GM12891 (cell line): ENCODE data around the gene MGLL.

Experiments
- DNase-seq: peaks from one replicate; pipeline ENCODE4 v3.0.0; 2011; ENCODE audit warnings: low spot score; ENCODE audit not compliant: insufficient read length
- FAIRE-seq: peaks from 2 replicates; lab custom pipeline; 2011; peaks lifted over from hg19 to GRCh38; lab: Jason Lieb, UNC
- PAX5 ChIP-seq: IDR thresholded peaks from 2 replicates; pipeline ENCODE4 v1.6.1; 2011; ENCODE audit warnings: low read length, moderate library complexity, mild to moderate bottlenecking; ENCODE audit not compliant: insufficient read depth, severe bottlenecking
- POLR2A ChIP-seq: IDR thresholded peaks from 2 replicates; pipeline ENCODE4 v1.6.1; 2011; ENCODE audit warnings: low read depth, low read length, control low read depth
- POLR2AphosphoS5 ChIP-seq: IDR thresholded peaks from 2 replicates; pipeline ENCODE4 v1.6.1; 2011; ENCODE audit warnings: low read depth, low read length, control low read depth
- POU2F2 ChIP-seq: IDR thresholded peaks from 2 replicates; pipeline ENCODE4 v1.6.1; 2011; ENCODE audit warnings: low read depth, mild to moderate bottlenecking, control low read depth, low read length, moderate library complexity
- SPI1 ChIP-seq: IDR thresholded peaks from 2 replicates; pipeline ENCODE4 v1.6.1; 2011; ENCODE audit warnings: low read depth, low read length, control low read depth
- TAF1 ChIP-seq: IDR thresholded peaks from 2 replicates; pipeline ENCODE4 v1.6.1; 2011; ENCODE audit warnings: low read depth, low read length, control low read depth

Gene MGLL

DNA sequence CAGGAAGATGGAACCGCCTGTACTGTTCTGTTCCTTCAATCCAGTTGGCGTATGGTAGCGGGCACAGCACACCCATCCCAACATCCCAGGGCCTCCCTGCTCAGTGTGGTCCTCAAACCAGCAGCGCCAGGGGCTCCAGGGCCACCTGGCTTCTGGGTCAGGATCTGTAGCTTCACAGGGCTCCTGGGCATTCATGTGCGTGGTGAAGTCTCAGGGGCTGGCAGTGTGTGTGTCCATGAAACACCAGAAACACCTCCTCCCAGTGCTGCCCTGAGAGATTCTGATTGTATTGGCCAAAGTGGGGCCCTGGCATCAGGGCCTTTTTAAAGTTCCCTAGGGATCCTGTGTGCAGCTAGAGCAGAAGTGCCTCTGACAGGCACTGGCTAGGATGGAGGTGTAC lies 107.4 kb downstream of the MGLL start:
- DNase-seq (no peak), FAIRE-seq (no peak)
- no peak for TF ChIP-seq POU2F2
- no peak for TF ChIP-seq POLR2A
- TF ChIP-seq TAF1: no peak
- TF ChIP-seq PAX5: no peak
- no peak for TF ChIP-seq SPI1
- no peak for TF ChIP-seq POLR2AphosphoS5

GRCh38 chr3:127714125-127714571 lies 108.2 kb downstream of the MGLL start:
- FAIRE-seq: no peak
- TF ChIP-seq POU2F2: no peak
- no peak for TF ChIP-seq TAF1
- no peak for TF ChIP-seq SPI1
- no peak for TF ChIP-seq POLR2A
- no peak for TF ChIP-seq POLR2AphosphoS5
- no peak for TF ChIP-seq PAX5
- DNase-seq: no peak

GRCh38 chr3:127712881-127713771 lies 109.2 kb downstream of the MGLL start:
- DNase-seq (no peak), FAIRE-seq (no peak)
- TF ChIP-seq POU2F2 (no peak), TAF1 (no peak), POLR2A (no peak), SPI1 (no peak), POLR2AphosphoS5 (no peak), PAX5 (no peak)

DNA sequence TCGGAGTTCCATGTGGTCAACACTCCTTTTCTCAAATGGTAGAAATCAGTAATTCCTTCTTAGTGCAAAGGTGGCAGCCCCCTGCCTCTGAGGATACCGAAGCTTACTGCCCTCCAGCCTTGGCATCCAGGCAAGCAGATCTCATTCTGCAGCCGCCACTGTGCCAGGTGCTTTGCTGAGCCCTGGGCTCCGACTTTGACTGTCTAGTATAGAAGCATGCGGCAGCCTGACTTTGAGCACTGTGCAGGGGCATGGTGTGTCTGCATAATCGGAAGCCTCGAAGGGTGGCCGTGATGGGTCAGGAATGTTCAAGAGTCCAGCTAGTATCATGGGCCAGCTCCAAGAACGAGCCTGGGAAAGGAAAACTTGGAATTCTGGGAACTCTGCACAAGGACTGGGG lies 109.9 kb downstream of the MGLL start:
- DNase-seq (no peak), FAIRE-seq (no peak)
- TF ChIP-seq TAF1 (no peak), POLR2AphosphoS5 (no peak), POLR2A (no peak), SPI1 (no peak), POU2F2 (no peak), PAX5 (no peak)

DNA sequence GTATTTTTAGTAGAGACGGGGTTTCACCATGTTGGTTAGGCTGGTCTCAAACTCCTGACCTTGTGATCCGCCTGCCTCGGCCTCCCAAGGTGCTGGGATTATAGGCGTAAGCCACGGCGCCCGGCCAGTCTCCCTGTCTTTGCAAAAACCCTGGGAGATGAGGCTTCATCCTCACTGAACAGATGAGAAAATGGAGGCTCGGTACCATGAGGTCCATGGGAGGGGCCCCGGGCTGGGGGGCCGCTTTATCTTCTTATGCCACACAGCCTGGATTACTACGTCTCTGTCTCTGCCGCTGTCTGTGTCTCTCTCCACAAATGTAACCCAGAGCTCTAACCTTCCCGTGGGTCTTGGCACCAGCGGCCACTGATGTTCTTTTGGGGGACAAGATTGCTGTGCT lies 110.4 kb downstream of the MGLL start:
- DNase-seq (no peak), FAIRE-seq (no peak)
- TF ChIP-seq POLR2AphosphoS5 (no peak), SPI1 (no peak), TAF1 (no peak), POLR2A (no peak), POU2F2 (no peak), PAX5 (no peak)

- no peak for TF ChIP-seq SPI1
- TF ChIP-seq POLR2A: no peak
- no peak for TF ChIP-seq TAF1
- no peak for TF ChIP-seq PAX5
- TF ChIP-seq POU2F2: no peak
- DNase-seq (no peak), FAIRE-seq (no peak)
These were observed 111.2 kb downstream of the MGLL start for GRCh38 chr3:127711021-127711695.

DNA sequence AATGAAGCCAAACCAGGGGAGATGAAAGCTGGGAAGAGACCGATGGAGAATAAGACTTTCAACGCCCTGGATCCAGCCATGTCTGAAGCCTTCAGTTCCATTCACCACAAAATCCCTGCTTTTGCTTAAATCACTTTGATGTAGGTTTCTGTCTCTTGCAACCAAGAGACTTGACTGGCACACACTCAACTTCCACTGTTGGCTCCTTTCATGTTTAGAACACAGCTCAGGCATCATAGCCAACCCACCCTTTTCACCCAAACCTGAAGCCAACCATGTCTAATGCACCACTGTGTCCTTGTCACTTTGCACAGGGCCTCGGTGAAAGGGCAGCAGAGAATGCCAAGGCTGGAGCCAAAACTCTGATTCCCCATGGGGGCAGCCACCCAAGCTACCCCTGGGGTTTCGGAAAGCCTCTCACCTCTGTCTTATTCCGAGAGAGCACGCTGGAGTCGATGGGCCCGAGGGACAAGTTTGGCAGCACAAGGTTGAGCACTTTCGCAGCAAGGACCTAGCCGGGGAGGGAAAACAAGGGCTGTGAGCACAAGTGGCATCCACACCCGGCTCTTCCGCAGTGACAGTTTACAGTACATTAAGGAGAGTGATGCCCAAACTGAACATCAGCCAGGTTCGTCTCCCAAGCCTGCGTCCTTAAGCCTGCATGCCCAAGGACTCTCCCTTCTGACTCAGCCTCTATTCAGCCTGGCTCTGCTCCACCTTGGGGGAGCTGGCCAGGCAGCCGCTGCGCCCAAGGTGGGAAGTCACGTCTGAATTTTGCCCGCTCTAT lies 112.0 kb downstream of the MGLL start:
- DNase-seq: no peak
- TF ChIP-seq POLR2AphosphoS5 (no peak), SPI1 (no peak), POU2F2 (no peak), PAX5 (no peak), TAF1 (no peak), POLR2A (no peak)
- FAIRE-seq: no peak

DNA sequence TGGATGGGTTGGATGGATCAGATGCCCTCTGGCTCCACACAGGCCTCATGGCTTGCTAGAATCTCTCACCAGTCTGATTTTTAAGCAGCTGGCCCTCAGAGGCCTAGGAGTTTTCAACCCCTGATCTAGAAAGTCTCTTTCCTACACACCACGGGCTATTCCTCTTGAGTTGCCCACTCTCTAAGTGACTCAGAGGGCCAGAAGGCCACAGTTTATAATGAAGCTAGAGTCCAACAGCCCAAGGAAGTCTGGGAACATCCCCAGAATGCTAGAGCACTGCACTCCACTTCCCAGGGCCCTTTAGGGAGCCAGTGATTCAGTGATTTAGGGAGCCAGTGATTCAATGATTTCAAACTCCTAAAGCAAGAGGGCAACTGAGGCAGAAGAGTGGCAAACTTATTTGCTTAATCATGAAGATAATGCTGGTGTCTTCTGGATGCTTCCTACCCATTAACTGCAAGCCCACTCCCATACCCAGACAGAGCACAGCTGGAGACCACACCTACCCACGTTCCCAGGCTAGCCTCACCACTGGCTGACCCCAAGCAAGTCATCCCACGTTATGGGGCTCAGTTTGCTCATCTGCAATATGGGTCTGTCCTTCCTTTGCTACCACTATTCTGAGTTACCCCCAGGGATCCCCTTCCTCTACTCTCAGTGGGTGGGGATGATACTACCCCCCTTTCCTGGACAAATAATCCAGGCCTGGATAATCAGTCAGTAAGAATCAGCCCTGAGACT lies 112.8 kb downstream of the MGLL start:
- no peak for DNase-seq
- no peak for TF ChIP-seq TAF1
- no peak for TF ChIP-seq SPI1
- TF ChIP-seq PAX5: no peak
- FAIRE-seq: peak; percentile 16

DNA sequence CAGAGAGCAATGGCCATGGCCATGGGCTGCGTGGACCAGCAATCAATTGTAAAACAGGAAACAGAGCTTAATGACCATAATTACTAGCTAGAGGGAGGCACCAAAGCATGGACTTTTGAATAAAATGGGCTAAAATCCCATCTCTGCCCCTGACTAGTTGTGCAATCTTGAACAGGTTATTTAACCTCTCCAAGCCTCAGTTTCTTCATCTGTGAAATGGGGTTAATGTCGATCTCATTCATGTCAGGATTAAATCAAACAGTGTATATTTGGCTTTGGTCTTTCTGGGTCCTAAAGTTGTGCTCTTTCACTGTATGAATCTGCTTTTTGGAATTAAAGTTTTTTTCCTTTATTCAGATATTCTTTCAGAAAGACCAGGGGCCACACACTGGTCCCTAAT lies 113.5 kb downstream of the MGLL start:
- FAIRE-seq (no peak), DNase-seq (no peak)
- TF ChIP-seq TAF1 (no peak), PAX5 (no peak), SPI1 (no peak), POLR2AphosphoS5 (no peak), POU2F2 (no peak), POLR2A (no peak)

- no peak for DNase-seq
- FAIRE-seq: no peak
- no peak for TF ChIP-seq SPI1
- no peak for TF ChIP-seq POU2F2
These were observed 114.4 kb downstream of the MGLL start for GRCh38 chr3:127707851-127708411.
